Activated gamma-delta T cell treated with Interleukin-2 at 50 U/mL for 16 hours (primary cell): Measurements from ENCODE around the gene KRT73.

Experiments
- DNase-seq: peaks from one replicate; pipeline ENCODE4 v3.0.0-alpha.2; 2020

Gene KRT73

DNA sequence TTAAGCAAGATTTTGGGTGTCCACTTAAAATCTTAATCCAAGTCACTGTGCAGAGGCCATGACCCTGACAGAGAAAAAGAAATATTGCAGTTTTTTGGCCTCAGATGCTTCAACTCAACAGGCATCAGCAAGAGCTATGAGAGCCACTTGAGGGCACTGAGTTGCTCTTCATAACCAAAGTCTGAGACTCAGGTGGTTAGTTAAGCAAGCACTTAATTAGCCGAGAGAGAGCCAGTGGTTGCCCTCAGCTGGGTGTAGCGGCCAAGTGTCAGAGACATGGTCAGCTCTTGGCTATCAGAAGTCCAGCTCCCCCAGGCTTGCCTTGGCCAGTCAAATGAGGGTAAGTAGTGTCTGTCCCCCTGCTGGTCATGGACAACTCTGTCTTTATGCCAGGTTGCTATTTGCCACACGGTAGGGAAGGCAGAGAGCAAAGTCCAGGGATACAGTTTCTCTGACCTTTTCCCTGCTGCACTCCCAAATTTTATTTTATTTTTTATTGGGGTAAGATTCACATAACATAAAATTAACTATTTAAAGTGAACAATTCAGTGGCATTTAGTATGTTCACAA is 56.4 kb downstream of the KRT73 start:
- no peak for DNase-seq

DNA sequence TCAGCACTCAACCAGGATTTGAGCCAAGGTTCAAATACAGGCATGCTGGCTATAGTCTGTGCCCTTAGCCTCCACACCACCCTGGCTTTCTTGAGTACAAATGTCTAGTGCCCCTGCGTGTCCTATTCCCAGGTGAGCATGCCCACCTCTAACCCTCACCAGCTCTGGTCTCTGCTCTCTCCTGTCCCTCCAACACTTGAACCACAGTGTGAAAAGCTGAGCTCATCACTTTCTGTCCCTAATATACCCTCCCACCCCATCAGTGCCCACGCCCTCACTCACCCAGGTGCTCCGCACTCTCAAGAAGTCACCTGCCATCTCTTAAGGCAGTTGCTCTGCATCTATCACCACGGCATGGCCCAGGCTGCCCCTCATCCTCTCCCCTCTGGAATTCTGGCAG is 58.4 kb downstream of the KRT73 start:
- DNase-seq: no peak

DNA sequence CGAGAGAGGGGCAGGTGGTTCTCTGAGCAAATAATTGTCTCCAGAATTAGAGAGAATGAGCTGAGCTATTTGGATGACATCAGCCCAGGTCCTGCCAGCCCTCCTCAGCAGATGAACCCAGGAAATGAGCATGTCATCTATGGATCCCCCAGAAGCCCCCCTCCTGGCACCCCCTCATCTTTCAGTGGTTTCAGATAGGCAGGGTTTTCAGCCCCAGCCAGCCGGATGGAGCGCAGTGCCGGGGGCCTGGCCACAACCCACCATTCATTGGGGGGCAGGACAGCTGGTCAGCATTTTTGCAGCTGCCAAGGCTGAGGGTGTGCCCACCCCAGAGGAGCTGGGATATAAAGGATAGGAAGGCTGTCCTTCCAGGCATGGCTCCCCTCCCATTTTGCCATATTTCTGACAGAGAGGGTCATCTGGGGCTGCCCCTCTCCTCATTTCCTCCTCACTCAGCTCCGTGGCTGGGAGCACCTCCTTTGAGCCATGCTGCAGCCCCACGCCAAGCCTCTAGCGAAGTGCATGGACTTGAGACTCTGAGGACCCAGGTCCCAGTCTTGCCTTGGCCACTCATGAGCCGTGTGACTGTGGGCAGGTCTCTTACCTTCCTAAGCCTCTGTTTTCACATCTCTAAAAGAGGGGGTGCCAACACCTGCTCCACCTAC is 59.4 kb downstream of the KRT73 start:
- no peak for DNase-seq
